SU-DHL-6 (cell line): ENCODE data around the gene EPM2AIP1.

Source experiments
- CTCF ChIP-seq: fragments of 200-600 bp; sonication (generic); IDR thresholded peaks from one replicate; pipeline ENCODE4 v1.5.1; 2017; ENCODE audit warnings: antibody characterized with exemption, mild to moderate bottlenecking, low read length, moderate library complexity; ENCODE audit not compliant: insufficient read depth, poor library complexity, severe bottlenecking
- EZH2phosphoT487 ChIP-seq: fragments of 200-600 bp; sonication (generic), shearing (Covaris generic); conservative IDR thresholded peaks from 2 replicates; pipeline ENCODE4 v1.6.1; 2018; ENCODE audit warnings: mild to moderate bottlenecking, antibody characterized with exemption, low read length, moderate library complexity, mixed read lengths

- TF ChIP-seq CTCF (no peak), EZH2phosphoT487 (no peak)
Measured at GRCh38 chr3:36957862-36958686, 34.9 kb downstream of the EPM2AIP1 start.
